Activated T-cell treated with anti-CD3 and anti-CD28 coated beads for 24 hours (primary cell): Measurements from ENCODE around the gene SLC25A42.
"Not testable (repeated sequence)": the region's sequence is repeated elsewhere in the genome, so short reads cannot be mapped to it uniquely, and the experiment has no call there.

Experiments
- DNase-seq: peaks from one replicate; pipeline ENCODE4 v3.0.0-alpha.2; 2020; ENCODE audit warnings: low read depth

The SLC25A42 gene

DNA sequence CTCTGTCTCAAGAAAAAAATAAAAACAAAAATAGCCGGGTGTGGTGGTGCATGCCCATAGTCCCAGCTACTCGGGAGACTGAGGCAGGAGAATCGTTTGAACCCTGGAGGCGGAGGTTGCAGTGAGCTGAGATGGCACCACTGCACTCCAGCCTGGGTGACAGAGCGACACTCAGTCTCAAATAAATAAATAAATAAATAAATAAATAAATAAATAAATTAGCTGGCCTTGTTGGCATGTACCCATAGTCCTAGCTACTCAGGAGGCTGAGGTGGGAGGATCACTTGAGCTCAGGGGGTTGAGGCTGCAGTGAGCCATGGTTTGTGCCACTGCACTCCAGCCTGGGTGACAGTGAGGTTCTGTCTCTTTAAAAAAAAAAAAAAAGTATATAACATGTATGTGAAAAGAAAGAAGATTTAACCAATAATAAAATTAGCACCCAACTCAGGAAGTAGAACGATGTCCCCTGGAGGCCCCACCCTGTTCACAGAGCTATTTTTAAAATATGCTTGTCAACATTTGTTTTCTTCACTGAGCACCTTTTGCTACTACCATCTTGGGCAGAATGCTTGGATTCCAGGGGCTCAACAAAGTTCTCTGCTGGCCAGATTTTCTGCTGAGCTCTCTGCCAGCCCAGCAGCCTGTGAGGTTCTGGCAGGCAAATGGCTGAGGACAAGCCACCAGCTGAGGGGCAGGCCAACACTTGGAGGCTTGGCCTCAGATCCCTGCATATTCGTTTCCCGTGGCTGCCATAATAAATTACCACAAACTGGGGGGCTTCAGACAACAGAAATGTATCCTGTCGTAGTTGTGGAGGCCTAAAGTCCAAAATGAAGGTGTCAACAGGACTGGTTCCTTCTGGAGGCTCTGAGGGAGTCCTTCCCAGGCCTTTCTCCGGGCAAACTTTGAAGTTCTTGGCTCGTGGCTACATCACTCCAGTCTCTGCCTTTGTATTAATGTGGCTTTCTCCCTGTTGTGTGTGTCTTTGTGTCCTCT lies 5.2 kb downstream of the SLC25A42 start:
- no peak for DNase-seq

DNA sequence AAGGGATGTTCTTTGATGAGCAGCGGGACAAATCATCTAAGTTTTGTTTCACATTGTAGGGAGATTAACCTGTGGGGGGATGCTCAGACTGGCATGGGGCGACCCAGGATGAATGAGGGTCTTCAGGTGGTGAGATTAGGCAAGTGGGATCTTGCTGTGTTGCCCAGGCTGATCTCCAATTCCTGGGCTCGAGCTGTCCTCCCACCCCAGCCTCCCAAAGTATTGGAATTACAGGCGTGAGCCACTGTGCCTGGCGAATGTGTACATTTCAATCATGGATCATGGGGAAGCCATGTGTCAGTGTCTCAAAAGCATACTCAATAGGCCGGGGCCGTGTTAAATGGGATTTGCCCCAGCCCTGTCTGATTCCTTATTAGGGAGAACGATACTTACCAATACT lies 8.1 kb downstream of the SLC25A42 start:
- DNase-seq = no peak

DNA sequence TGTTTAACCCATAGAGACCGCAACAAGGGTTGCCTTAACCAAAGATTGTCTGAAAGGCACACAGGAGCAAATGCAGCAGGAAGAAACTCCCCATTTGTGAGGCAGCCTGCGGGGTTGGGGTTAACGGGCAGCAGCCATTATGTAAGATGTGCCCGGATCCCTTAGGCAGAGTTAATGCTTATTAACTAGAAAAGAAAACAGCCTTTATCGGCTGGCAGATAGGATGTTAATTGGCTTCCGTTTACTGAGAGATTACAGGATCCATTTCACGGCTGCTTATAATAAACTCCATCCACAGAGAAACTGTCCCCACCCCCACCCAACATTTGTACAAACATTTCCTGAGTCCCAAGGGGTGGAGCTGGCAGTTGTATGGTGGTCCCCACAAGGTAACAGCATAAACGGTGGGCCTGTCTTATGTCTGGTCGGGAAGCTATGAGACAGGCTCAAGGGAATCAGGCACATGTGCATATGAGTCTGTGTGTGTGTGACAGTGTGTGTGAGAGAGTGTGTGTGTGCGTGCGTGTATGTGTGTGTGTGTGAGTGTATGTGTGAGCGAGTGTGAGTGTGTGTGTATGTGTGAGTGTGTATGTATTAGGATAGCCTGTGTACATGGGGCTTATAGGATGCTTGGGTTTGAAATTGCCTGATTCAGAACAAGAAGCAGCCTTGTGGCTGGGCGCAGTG lies 10.5 kb downstream of the SLC25A42 start:
- DNase-seq = no peak

DNA sequence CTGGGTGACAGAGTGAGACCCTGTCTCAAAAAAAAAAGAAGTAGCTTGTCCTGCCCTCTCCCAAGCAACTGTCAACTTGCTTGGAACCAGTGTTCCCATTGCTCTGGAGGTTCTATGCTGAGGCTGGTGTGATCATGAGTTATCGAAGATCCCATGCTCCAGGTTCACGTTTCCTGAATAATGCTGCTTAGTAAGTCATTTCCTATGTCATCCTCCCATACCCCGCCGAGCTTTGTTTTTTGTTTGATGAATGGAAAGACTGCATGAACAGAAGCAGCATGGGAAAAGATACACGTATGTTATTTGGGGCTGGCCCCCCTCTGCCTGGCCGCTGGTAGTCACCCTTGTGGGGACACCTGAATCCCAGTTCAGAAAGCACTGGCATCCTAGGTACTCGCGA lies 11.3 kb downstream of the SLC25A42 start:
- no peak for DNase-seq

DNA sequence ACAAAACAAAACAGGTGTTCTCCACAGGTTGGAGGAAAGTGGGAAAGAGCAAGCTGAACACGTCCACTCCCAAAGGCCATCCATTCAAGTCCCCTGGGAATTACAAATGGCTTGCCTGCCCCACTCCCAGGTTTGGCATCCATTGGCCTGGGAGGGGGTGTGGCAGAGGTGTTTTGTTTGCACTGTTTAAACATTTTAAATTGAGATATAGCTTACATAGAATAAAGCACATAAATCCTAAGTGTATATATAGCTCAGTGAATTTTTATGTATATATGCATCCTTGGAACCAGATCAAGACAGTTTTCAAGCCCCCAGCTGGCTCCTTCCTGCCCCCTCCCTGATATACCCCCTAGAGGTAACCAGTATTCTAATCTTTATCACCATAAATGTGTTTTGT lies 12.7 kb downstream of the SLC25A42 start:
- no peak for DNase-seq

DNA sequence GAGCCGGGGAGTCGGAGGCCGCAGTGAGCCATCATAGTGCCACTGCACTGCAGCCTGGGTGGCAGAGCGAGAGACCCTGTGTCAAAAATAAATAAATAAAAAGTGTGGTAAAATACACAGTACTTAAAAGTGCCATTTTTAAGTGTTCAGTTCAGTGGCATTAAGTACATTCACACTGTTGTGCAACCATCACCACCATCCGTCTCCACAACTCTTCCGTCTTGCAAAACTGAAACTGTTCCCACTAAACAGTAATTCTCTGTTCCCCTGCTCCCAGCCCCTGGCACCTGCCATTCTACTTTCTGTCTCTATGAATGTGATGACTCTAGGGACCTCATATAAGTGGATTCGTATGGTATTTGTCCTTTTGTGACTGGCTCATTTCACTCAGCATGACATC lies 13.3 kb downstream of the SLC25A42 start:
- no peak for DNase-seq

DNA sequence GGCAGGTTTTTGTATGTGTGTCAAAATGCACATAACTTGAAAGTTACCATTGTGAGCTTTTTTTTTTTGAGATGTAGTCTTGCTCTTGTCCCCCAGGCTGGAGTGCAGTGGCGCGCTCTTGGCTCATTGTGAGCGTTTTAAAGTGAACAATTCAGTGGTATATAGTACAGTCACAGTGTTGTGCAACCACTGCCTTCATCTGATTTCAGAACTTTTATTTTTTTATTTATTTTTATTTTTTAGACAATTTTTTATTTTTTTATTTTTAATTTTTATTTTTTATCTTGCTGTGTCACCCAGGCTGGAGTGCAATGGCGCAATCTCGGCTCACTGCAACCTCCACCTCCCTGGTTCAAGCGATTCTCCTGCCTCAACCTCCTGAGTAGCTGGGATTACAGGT lies 15.0 kb downstream of the SLC25A42 start:
- DNase-seq = no peak

DNA sequence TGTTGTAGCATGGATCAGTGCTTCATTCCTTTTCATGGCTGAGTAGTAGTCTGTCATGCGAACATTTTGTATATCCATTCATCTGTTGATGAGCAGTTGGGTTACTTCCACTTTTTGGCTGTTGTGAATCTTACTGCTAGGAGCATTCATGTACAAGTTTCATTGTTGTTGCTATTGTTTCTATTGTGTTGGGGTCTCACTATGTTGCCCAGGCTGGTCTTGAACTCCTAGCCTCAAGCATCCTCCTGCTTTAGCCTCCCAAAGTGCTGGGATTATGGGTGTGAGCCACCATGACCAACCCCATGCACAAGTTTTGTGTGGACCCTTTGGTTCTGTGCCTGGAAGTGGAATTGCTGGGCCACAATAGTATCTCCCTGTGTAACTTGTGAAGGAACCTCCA lies 15.8 kb downstream of the SLC25A42 start:
- DNase-seq = no peak

DNA sequence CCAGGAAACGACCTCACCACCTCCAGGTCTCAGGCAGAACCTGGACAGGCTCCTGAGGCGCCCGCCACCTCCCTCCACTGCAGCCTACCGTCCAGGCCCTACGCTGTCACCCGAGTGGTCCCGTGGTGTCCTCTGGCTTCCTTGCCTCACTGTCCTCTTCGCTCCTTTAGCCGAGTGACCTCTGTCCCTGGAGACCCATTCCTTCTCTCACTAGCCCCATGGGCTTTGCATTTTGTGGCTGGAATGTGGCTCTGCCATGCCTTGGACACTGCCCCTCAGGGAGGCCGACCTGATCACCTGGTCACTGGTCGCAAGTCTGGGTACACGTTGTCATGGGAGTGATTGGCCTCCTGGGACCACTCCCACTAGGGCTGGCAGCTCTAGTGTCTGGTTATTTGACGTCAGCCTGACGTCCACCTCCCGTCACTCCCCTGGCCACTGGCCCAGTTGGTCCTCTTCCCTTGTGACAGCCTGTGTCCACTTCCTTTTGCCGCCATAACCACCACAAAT lies 17.9 kb downstream of the SLC25A42 start:
- DNase-seq = no peak

DNA sequence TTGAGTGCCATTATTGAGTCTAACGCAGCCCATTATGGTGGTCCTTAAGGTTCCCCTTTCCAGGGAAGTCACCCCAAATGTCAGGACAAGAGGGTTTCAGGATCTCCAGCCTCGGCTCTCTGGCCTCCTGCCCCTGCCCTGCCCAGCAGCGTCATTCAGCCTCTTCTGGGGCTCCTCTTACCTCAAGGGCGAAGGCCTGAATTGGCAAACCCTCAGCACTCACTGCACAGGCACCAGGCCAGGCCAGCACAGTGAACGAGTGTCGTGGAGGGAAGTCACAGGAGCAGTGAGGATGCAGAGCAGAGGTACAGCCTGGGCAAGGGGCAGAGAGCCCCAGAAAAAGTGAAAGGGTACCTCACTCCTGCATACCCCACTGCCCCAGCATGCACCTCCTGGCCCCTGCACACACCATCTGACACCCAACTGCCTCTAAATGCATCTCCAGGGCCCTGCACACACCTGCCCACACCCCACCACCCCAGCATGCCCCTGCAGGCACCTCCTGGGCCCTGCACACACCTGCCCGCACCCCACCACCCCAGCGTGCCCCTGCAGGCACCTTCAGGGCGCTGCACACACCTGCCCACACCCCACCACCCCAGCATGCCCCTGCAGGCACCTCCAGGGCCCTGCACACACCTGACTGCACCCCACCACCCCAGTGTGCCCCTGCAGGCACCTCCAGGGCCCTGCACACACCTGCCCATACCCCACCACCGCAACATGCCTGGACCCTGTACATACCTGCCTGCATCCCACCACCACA lies 19.8 kb downstream of the SLC25A42 start:
- no peak for DNase-seq

DNA sequence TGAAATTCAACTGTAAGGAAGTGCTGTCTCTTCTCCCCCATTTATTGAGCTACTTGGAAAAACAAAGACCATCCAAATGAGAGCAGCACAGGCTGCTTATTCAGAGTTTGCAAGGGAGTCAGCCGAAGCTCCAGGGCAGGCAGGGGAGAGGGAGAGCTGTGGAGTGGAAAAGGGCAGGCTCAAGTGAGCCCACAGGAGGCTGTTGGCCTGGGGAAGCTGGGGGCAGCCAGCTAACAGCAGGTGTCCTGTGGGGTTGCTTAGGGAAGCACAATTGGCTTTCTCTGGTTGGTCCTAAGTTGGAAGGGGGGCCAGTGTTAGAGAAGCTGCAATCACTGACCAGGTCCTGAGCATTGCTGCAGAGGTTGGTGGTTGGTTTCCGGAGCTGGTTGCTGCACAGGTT lies 23.9 kb downstream of the SLC25A42 start:
- DNase-seq = no peak

DNA sequence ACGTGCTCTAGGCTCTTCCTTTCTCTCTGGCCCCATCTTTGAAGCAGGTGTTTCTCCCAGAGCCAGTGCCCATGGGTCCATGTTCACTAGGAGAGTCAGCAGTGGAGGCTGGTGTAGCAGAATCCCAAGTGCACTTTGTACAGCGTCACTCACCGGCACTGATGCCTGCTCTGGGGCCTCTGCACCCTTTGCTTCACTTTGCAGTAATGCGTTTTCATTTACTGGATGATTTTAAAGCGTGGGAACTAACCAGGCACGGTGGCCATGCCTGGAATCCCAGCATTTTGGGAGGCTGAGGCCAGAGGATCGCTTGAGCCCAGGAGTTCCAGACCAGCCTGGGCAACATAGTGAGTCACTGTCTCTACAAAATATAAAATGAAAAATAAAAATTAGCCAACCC lies 30.7 kb downstream of the SLC25A42 start:
- no peak for DNase-seq

DNA sequence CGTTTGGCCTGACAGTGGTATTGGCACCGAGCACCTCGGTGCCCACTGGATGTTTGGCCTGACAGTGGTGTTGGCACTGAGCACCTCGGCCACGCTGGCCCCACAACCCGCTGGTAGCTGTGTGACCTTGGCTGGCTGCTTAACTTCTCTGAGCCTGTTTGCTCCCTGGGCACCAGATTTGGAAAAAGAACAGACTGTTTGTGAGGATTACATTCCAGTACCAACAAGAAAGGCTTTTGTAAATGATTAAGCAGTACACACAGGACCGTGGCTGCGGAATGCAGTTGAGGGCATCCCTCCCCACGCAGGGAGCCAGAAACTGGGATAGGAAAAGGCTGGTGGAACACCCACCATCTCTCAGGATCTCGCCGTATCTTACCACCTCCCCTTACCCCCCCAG lies 31.9 kb downstream of the SLC25A42 start:
- DNase-seq = no peak

DNA sequence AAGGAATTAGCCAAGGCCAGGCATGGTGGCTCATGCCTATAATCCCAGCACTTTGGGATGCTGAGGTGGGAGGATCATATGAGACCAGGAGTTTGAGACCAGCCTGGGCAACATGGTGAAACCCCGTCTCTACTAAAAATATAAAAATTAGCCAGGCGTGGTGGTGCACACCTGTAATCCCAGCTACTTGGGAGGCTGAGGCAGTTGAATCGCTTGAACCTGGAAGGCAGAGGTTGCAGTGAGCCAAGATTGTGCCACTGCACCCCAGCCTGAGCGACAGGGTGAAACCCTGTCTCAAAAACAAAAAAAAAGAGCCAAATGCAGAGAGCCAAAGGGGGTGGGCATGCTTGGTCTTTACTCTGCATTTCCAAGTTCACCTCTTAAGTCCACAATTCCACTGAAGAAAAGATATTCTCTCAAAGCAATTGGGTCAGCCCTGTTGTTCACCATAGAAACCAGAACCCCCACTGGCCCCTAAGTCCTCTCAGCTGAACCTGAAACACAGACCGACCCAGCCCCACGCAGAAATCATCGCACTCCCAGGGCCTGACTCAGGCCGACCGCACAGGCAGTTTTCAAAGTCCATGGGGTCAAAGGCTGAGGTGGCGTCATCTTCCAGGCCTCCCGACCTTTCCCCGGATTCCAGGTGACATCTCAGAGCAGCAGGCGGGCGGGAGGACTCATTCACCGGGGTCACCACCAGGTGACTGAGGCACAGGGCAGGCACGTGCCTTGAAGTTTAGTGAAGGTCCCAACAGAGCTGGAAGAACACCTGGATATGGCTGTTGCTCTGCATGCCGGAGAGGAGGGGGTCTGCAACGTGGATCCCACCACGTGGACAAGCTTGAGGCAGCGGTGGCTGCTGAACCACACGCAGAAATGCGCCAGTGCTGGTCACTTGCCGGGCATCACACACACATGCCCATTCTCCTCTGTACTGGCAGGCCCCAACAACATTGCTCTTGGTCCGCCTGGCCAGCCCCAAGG lies 33.1 kb downstream of the SLC25A42 start:
- no peak for DNase-seq

DNA sequence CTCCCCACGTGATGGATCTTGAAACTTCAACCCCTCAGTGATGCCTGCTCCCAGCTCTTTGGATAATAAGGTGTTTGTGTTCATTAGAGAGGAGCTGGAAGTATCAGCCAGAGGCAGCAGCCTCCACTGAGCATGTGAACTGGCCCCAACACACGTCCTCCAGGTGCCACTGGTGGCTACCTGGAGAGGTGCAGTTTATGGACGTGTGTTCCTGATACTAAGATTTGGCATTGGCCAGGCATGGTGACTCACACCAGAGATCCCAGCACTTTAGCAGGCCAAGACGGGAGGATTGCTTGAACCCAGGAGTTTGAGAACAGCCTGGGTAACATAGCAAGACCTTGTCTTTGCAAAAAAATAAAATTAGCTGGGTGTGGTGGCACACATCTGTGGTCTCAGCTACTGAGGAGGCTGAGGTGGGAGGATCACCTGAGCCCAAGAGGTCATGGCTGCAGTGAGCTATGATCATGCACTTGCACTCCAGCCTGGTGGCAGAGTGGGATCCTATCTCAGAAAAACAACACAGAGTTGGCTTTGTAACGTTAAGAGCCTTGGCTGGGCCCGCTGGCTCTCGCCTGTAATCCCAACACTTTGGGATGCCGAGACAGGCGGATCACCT lies 34.4 kb downstream of the SLC25A42 start:
- DNase-seq = no peak

DNA sequence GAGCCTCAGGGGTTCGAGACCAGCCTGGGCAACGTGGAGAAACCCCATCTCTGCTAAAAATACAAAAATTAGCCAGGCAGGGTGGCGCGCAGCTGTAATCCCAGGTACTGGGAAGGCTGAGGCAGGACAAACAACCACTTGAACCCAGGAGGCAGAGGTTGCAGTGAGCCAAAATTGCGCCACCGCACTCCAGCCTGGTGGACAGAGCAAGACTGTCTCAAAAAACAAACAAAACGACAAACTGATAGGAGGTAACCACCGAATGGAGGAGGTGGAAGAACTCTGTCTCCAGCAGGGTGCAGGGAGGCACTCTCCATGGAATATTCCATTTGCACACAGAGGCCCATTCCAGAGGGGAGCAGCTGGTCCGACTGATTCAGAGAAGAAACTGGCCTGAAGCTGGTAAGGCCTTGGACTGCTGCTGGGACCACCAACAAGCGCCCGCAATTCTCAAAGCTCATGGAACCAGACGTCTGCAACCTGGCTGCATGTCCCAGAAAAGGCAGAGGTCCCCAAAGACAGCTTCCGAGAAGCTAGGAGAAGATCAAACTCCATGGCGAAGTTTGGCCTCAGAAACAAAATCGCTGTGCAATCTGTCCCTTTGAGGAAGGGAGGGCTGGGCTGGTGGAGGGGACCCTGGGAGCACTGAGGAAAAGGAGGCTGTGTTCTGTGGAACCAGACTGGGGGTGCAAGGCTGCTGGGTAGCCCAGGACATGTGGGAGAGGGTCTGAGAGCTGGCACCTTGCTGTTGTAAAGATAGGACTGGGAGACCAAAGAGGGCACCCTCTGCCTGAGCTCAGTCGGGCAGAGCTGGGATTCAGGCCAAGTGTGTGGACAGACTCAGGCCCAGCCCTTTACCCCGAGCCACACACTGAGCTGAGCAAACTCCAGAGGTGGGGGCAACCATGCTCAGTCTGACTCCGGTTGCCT lies 35.2 kb downstream of the SLC25A42 start:
- no peak for DNase-seq

DNA sequence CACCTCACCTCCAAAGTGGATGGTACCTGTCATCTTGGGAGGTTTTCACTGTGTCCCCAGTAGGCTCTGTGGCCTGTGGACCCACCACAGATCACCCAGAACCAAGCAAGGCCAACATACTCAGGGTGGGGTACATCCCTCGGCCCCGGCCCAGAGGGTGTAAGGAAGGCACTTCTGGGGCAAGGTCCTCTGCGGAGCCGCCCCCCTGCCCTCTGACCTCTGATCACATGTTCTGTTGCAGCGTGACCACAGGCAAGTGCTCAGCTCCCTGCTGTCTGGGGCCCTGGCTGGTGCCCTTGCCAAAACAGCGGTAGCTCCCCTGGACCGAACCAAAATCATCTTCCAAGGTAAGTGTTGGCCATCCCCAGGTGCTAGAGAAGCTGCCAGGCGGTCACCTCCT lies 37.7 kb downstream of the SLC25A42 start:
- no peak for DNase-seq

DNA sequence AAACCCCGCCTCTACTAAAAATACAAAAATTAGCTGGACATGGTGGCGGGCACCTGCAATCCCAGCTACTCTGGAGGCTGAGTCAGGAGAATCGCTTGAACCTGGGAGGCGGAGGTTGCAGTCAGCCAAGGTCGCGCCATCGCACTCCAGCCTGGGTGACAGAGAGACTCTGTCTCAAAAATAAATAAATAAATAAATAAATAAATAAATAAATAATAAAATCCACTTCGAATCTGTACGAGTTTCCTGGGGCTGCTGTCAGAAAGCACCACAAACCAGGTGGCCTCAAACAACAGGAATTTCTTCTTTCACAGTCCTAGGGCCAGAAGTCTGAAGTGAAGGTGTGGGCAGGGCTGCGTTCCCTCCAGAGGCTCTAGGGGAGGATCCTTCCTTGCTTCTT lies 38.8 kb downstream of the SLC25A42 start:
- not testable (repeated sequence) for DNase-seq

DNA sequence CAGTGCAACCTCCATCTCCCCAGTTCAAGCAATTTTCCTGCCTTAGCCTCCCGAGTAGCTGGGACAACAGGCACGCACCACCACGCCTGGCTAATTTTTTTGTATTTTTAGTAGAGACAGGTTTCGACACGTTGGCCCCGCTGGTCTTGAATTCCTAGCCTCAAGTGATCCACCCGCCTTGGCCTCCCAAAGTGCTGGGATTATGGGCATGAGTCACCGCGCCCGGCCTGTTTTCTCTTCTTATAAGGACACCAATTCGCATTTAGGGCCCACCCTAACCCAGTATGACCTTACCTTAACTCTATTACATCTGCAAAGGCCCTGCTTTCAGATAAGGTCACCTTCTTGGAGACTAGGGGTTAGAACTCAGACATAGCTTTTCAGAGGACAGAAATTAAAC lies 39.4 kb downstream of the SLC25A42 start:
- no peak for DNase-seq
